Measurements from ENCODE around the gene GGA2.
"Not testable (repeated sequence)": the region's sequence is repeated elsewhere in the genome, so short reads cannot be mapped to it uniquely, and the experiment has no call there.

GGA2 gene

DNA sequence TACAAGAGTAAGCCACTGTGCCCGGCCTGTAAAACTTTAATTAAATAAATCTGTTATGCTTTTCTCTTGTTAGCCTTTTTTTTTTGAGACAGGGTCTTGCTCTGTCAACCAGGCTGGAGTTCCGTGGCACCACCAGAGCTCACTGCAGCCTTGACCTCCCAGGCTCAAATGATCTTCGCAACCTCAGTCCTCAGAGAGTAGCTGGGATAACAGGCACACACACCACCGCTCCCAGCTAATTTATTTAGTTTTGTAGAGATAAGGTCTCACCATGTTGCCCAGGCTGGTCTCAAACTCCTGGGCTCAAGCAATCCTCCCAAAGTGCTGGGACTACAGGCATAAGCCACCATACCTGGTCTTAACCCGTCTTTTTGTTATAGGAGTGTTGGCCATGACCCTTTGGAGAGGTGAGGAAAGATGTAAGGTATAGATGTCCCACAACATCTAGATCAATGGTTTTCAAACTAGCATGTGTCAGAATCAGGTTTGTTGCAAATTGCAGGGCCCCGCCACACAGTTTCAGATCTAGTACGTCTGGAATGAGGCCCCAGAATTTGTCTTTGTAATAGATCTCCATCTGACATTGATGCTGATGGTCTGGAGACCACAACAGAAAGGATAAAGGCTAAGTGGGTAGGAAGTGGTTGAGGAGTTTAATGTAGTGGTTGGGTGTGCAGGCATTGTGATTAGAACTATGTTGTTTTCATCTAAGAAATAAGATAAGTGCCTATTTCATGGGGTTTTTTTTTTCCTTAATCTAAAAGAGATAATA lies 4.3 kb upstream of the GGA2 start:
- TF ChIP-seq MYC (IDR thresholded peaks at IDR 0.05; ENCODE audit: low read depth, low read length) (no peak), POLR2A (IDR thresholded peaks at IDR 0.05; ENCODE audit: extremely low read depth, insufficient read length) (no peak)
- TF ChIP-seq, protein P1, sequence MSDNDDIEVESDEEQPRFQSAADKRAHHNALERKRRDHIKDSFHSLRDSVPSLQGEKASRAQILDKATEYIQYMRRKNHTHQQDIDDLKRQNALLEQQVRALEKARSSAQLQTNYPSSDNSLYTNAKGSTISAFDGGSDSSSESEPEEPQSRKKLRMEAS (IDR thresholded peaks at IDR 0.05; ENCODE audit: low read depth, low read length) = no peak
- TF ChIP-seq, protein P2, sequence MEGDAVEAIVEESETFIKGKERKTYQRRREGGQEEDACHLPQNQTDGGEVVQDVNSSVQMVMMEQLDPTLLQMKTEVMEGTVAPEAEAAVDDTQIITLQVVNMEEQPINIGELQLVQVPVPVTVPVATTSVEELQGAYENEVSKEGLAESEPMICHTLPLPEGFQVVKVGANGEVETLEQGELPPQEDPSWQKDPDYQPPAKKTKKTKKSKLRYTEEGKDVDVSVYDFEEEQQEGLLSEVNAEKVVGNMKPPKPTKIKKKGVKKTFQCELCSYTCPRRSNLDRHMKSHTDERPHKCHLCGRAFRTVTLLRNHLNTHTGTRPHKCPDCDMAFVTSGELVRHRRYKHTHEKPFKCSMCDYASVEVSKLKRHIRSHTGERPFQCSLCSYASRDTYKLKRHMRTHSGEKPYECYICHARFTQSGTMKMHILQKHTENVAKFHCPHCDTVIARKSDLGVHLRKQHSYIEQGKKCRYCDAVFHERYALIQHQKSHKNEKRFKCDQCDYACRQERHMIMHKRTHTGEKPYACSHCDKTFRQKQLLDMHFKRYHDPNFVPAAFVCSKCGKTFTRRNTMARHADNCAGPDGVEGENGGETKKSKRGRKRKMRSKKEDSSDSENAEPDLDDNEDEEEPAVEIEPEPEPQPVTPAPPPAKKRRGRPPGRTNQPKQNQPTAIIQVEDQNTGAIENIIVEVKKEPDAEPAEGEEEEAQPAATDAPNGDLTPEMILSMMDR (IDR thresholded peaks at IDR 0.05; ENCODE audit: low read depth, low read length) = no peak
- no peak for DNase-seq (ENCODE audit: low read depth)

DNA sequence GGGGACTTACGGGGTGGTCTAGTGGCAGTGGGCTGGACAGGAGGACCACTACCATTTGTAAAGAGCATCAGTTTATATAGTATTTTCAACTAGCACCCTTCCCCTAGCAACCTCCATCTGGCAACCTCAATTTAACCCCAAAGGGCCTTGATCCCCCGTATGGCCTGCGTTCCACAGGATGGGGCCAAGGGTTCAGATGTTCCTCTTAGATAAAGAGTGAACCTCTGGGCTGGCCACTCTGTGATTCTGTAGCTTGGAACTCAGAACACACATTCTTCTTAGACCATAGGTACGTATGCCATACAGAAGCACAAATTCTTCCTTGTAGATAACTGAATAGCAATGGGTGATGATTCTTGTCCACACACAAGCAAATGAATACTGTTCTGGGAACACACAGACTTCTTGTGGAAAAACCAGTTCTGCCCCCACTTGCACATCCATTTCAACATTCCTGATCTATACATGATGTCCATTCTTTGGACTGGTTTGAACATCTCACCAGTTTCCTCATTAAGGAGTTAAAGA lies 1.9 kb upstream of the GGA2 start:
- no peak for DNase-seq (ENCODE audit: low read depth)
- H3K4me3 ChIP-seq (ENCODE audit: low read depth, low read length) = no peak overlapping the region
- TF ChIP-seq POLR2A (IDR thresholded peaks at IDR 0.05; ENCODE audit: extremely low read depth, insufficient read length) (no peak), MYC (IDR thresholded peaks at IDR 0.05; ENCODE audit: low read depth, low read length) (no peak)
- TF ChIP-seq, protein P2 (IDR thresholded peaks at IDR 0.05; ENCODE audit: low read depth, low read length) = no peak
- TF ChIP-seq, protein P1 (IDR thresholded peaks at IDR 0.05; ENCODE audit: low read depth, low read length) = no peak

More for the DNA sequence above, 4.3 kb upstream of the GGA2 start:
- H3K4me3 ChIP-seq (ENCODE audit: low read depth, low read length) = no peak overlapping the region

DNA sequence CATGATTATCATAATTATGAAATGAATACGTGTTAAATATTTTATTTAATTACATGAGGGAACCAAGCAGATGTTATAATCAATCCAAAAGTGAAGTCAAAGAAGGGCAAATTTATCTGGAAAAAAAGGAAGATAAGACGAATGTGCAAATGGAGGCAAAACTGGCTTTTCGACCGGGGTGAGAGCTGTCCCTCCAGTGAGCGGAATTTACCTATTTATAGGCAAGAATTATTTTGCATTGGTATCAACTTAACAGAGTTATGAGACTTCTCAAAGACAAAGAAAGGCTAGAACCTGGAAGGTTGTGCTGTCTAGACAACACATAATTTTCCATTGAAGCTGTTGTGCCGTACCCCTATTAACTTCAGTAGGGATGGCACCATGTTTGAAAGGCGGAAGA lies 1.4 kb upstream of the GGA2 start:
- no peak overlapping the region for H3K4me3 ChIP-seq (ENCODE audit: low read depth, low read length)
- DNase-seq (ENCODE audit: low read depth) = no peak
- TF ChIP-seq, protein P2 (IDR thresholded peaks at IDR 0.05; ENCODE audit: low read depth, low read length) = no peak
- TF ChIP-seq, protein P1 (IDR thresholded peaks at IDR 0.05; ENCODE audit: low read depth, low read length) = no peak
- TF ChIP-seq POLR2A (IDR thresholded peaks at IDR 0.05; ENCODE audit: extremely low read depth, insufficient read length) (no peak), MYC (IDR thresholded peaks at IDR 0.05; ENCODE audit: low read depth, low read length) (no peak)

DNA sequence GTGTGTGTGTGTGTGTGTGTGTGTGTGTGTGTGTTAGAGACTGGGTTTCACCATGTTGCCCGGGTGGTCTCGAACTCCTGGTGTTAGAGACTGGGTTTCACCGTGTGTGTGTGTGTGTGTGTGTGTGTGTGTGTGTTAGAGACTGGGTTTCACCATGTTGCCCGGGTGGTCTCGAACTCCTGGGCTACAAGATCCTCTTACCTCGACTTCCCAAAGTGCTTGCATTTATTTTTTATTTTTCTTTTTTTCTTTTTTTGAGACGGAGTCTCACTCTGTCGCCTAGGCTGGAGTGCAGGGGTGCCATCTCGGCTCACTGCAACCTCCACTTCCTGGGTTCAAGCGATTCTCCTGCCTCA lies 599 bp upstream of the GGA2 start:
- peak overlapping the region; percentile 50 for H3K4me3 ChIP-seq (ENCODE audit: low read depth, low read length)
- not testable (repeated sequence) for DNase-seq (ENCODE audit: low read depth)

DNA sequence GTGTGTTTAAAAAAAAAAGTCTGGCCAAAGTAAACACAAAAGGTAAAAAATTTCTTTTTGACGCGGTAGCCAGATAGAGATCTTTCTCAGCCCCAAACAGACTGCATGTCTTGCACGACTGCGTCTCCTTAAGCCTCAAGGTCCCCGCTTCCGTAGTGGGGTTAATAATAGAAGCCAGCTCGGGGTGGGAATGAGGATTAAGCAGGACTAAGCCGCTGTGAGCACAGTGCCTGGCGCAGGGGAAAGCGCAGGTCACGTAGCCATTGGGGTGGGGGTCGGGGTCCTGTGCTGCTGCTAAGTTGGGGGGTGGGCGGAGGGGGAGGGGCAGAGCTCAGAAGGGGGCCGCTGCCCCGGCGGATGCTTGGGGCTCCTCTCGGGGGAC lies 521 bp downstream of the GGA2 start:
- H3K4me3 ChIP-seq (ENCODE audit: low read depth, low read length) = peak overlapping the region; percentile 95
- TF ChIP-seq, protein P1 (IDR thresholded peaks at IDR 0.05; ENCODE audit: low read depth, low read length) = 0 out of 2 replicates have a peak, but pooled peaks have one; percentile 13
- TF ChIP-seq MYC (IDR thresholded peaks at IDR 0.05; ENCODE audit: low read depth, low read length) = no peak; the same call in 1 of the 2 replicates
- DNase-seq (ENCODE audit: low read depth) = peak; percentile 69

DNA sequence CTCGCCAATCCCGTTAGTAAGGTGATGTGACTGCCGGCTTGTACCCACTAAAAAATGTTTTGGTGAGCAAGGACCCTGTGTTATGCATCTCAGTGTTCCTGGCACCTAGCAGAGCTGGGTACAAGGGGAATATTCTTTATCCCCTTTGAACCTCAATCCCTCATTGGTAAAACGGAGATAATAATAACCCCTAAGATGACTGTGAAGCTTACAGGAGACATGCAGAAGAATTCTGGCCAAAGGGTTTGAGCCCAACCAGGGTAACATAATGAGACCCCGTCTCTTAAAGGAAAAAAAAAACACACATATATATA lies 896 bp downstream of the GGA2 start:
- H3K4me3 ChIP-seq (ENCODE audit: low read depth, low read length) = peak overlapping the region; percentile 95
- DNase-seq (ENCODE audit: low read depth) = no peak
- TF ChIP-seq, protein P1 (IDR thresholded peaks at IDR 0.05; ENCODE audit: low read depth, low read length) = no peak
- TF ChIP-seq, protein P2 (IDR thresholded peaks at IDR 0.05; ENCODE audit: low read depth, low read length) = no peak
- TF ChIP-seq POLR2A (IDR thresholded peaks at IDR 0.05; ENCODE audit: extremely low read depth, insufficient read length) (no peak), MYC (IDR thresholded peaks at IDR 0.05; ENCODE audit: low read depth, low read length) (no peak)

Data from NB4 (cell line).